ENCODE results near the gene UTF1. TPM values are rescaled to one million over a fixed set of nuclear protein-coding genes. Genes with fewer than 3 reads are reported as not detected.
A peak's percentile ranks its signal among the peaks of the same experiment; 100 is the strongest.

Gene UTF1
- total and polyA plus RNA-seq, 9 of the 15 experiments (the other 6 are each of a cell fraction or from before 2014, with no cell fraction given): 0.35 to 0.46 TPM; not detected in 7

- 16% methylated on average over 21 of the region's 24 CpGs for WGBS (ENCODE audit: insufficient coverage, low coverage, missing lambda C conversion rate)
- H4K20me1 ChIP-seq (replicated peaks; ENCODE audit: control insufficient read depth, insufficient read depth, low read length): no peaks in the 10 kb centered on the region
- intact Hi-C loops (cut with micrococcal nuclease): no loop called here
- FAIRE-seq: no peak
- no peak overlapping the region for H3K4me3 ChIP-seq
- no peaks in the 10 kb centered on the region for H3K79me2 ChIP-seq (ENCODE audit: control insufficient read depth, insufficient read depth, low read length)
- no peak overlapping the region for H3K9ac ChIP-seq (ENCODE audit: insufficient read depth in 1 of 2, low read depth in 2 of 2, low read length in 2 of 2)
- no peak overlapping the region for H3K27ac ChIP-seq (ENCODE audit: extremely low read depth, low read depth, low read length)
- peaks cover 12 to 53% of the 10 kb centered on the region in 2 experiments; a peak in 4 of 5 replicates for H3K27me3 ChIP-seq (ENCODE audit: control insufficient read depth in 2 of 2, insufficient read depth in 2 of 2, low read length in 2 of 2)
- ChIA-PET CTCF (ENCODE audit: low intra/inter-chr PET ratio) (no interaction called here), POLR2A (no interaction called here)
- peak in 3 of 4 experiments; percentile 20 to 39 (median 27) for DNase-seq (ENCODE audit: extremely low read depth in 1 of 4, low spot score in 3 of 4)
- 0 out of 2 replicates have a peak overlapping the region, but pooled peaks have one; percentile 16 for H2AFZ ChIP-seq (ENCODE audit: low read depth, low read length)
- H3K4me1 ChIP-seq (replicated peaks in 1 of 2; ENCODE audit: control insufficient read depth in 2 of 2, insufficient read depth in 2 of 2, low read length in 2 of 2): peaks cover 0 to 52% of the 10 kb centered on the region in 2 experiments; a peak in 2 of 5 replicates
- TF ChIP-seq ZNF263 (CRISPR knock-in tag; IDR thresholded peaks at IDR 0.05; ENCODE audit: borderline replicate concordance): peak; percentile 92
- TF ChIP-seq HOXB6 (CRISPR knock-in tag; IDR thresholded peaks at IDR 0.05; ENCODE audit: borderline replicate concordance): no peak
- no TSS peak for BruUV-seq (replicated peaks)
- H3K9me3 ChIP-seq (replicated peaks; ENCODE audit: control insufficient read depth, insufficient read depth, low read depth, low read length): no peaks in the 10 kb centered on the region
- in situ Hi-C loops (cut with MboI): no loop called here
- no peaks in the 10 kb centered on the region for H3K9me1 ChIP-seq (ENCODE audit: control insufficient read depth, insufficient read depth, low read length)
- ATAC-seq: peak; percentile 58
- H3K4me2 ChIP-seq (ENCODE audit: insufficient read depth, low read length): no peak overlapping the region
- H3K36me3 ChIP-seq (ENCODE audit: control insufficient read depth, insufficient read depth, low read length): no peaks in the 10 kb centered on the region
These were observed 33.6 kb upstream of the UTF1 start for GRCh38 chr10:133196221-133196915.

GRCh38 chr10:133196936-133197758 lies 32.9 kb upstream of the UTF1 start:
- ATAC-seq (no peak), FAIRE-seq (no peak), DNase-seq (ENCODE audit: extremely low read depth in 1 of 4, low spot score in 3 of 4) (no peak)
- no TSS peak for BruUV-seq (replicated peaks)
- Histone ChIP-seq H3K9me3 (replicated peaks; ENCODE audit: control insufficient read depth, insufficient read depth, low read depth, low read length) (no peaks in the 10 kb centered on the region), H3K4me1 (replicated peaks in 1 of 2; ENCODE audit: control insufficient read depth in 2 of 2, insufficient read depth in 2 of 2, low read length in 2 of 2) (peaks cover 0 to 59% of the 10 kb centered on the region in 2 experiments; a peak in 2 of 5 replicates), H2AFZ (ENCODE audit: low read depth, low read length) (no peak overlapping the region), H3K4me2 (ENCODE audit: insufficient read depth, low read length) (no peak overlapping the region), H3K36me3 (ENCODE audit: control insufficient read depth, insufficient read depth, low read length) (no peaks in the 10 kb centered on the region), H3K9ac (ENCODE audit: insufficient read depth in 1 of 2, low read depth in 2 of 2, low read length in 2 of 2) (no peak overlapping the region), H3K9me1 (ENCODE audit: control insufficient read depth, insufficient read depth, low read length) (no peaks in the 10 kb centered on the region), H3K27me3 (ENCODE audit: control insufficient read depth in 2 of 2, insufficient read depth in 2 of 2, low read length in 2 of 2) (peaks cover 14 to 57% of the 10 kb centered on the region in 2 experiments; a peak in 4 of 5 replicates), H3K79me2 (ENCODE audit: control insufficient read depth, insufficient read depth, low read length) (no peaks in the 10 kb centered on the region), H3K27ac (ENCODE audit: extremely low read depth, low read depth, low read length) (no peak overlapping the region), H4K20me1 (replicated peaks; ENCODE audit: control insufficient read depth, insufficient read depth, low read length) (no peaks in the 10 kb centered on the region), H3K4me3 (no peak overlapping the region)
- WGBS (ENCODE audit: insufficient coverage, low coverage, missing lambda C conversion rate): 24% methylated on average over 15 of the region's 40 CpGs
- intact Hi-C loops (cut with micrococcal nuclease): no loop called here
- POLR2A ChIA-PET: interaction anchor here (0.6 kb wide), 1 partner anchor 318 kb away, joined by 3 read pairs; no protein-coding TSS in a partner anchor
- CTCF ChIA-PET (ENCODE audit: low intra/inter-chr PET ratio): no interaction called here
- in situ Hi-C loops (cut with MboI): no loop called here
- TF ChIP-seq LEF1 (IDR thresholded peaks at IDR 0.05): no peak

Data from K562 (cell line).